ENCODE results near the gene INTS12. TPM values are rescaled to one million over a fixed set of nuclear protein-coding genes. Genes with fewer than 3 reads are reported as not detected.

INTS12 gene
- total RNA-seq, 4 donors from 2014 or later, result 19.1 to 24.5 (median 22.9) TPM

- Histone ChIP-seq H3K4me1 (no peaks in the 10 kb centered on the region), H3K9me3 (no peaks in the 10 kb centered on the region), H3K36me3 (no peaks in the 10 kb centered on the region), H3K27me3 (no peaks in the 10 kb centered on the region), H3K4me3 (no peak overlapping the region), H3K27ac (replicated peaks in 1 of 4) (no peak overlapping the region)
- TF ChIP-seq EP300 (IDR thresholded peaks at IDR 0.05) (no peak), CTCF (IDR thresholded peaks at IDR 0.05) (no peak), POLR2AphosphoS5 (IDR thresholded peaks at IDR 0.05) (no peak), POLR2A (IDR thresholded peaks at IDR 0.05; ENCODE audit: low read depth) (no peak)
- no peak for DNase-seq (ENCODE audit: extremely low spot score)
- intact Hi-C loops (cut with DNase I), result no loop called here
- 74% methylated on average over 4 of the region's 6 CpGs for WGBS
Observed at GRCh38 chr4:105659190-105659589, 49.3 kb downstream of the INTS12 start.

GRCh38 chr4:105657117-105657765, 51.2 kb downstream of the INTS12 start:
- DNase-seq (ENCODE audit: extremely low spot score), result no peak

GRCh38 chr4:105652286-105652888, 56.1 kb downstream of the INTS12 start:
- H3K27me3 ChIP-seq, result no peaks in the 10 kb centered on the region
- no peaks in the 10 kb centered on the region for H3K9me3 ChIP-seq
- intact Hi-C loops (cut with DNase I), result no loop called here
- no peak overlapping the region for H3K27ac ChIP-seq (replicated peaks in 1 of 4)
- WGBS, result 57% methylated on average over 4 of the region's 4 CpGs
- TF ChIP-seq POLR2AphosphoS5 (IDR thresholded peaks at IDR 0.05) (no peak), EP300 (IDR thresholded peaks at IDR 0.05) (no peak), CTCF (IDR thresholded peaks at IDR 0.05) (no peak), POLR2A (IDR thresholded peaks at IDR 0.05; ENCODE audit: low read depth) (no peak)
- H3K4me3 ChIP-seq, result no peak overlapping the region
- no peak for DNase-seq (ENCODE audit: extremely low spot score)
- H3K36me3 ChIP-seq, result no peaks in the 10 kb centered on the region
- H3K4me1 ChIP-seq, result peaks cover 0 to 7% (median 3%) of the 10 kb centered on the region in 4 donors

More at GRCh38 chr4:105657117-105657765, 51.2 kb downstream of the INTS12 start:
- peaks cover 0 to 6% (median 3%) of the 10 kb centered on the region in 4 donors for H3K4me1 ChIP-seq
- H3K36me3 ChIP-seq, result no peaks in the 10 kb centered on the region
- no peaks in the 10 kb centered on the region for H3K9me3 ChIP-seq
- H3K4me3 ChIP-seq, result no peak overlapping the region
- no peak overlapping the region for H3K27ac ChIP-seq (replicated peaks in 1 of 4)
- no peaks in the 10 kb centered on the region for H3K27me3 ChIP-seq
- intact Hi-C loops (cut with DNase I), result no loop called here
- TF ChIP-seq CTCF (IDR thresholded peaks at IDR 0.05) (no peak), EP300 (IDR thresholded peaks at IDR 0.05) (no peak), POLR2A (IDR thresholded peaks at IDR 0.05; ENCODE audit: low read depth) (no peak), POLR2AphosphoS5 (IDR thresholded peaks at IDR 0.05) (no peak)

- H3K27ac ChIP-seq (replicated peaks in 1 of 4), result no peak overlapping the region
- intact Hi-C loops (cut with DNase I), result no loop called here
- TF ChIP-seq CTCF (IDR thresholded peaks at IDR 0.05) (no peak), POLR2AphosphoS5 (IDR thresholded peaks at IDR 0.05) (no peak), POLR2A (IDR thresholded peaks at IDR 0.05; ENCODE audit: low read depth) (no peak), EP300 (IDR thresholded peaks at IDR 0.05) (no peak)
- H3K4me3 ChIP-seq, result no peak overlapping the region
- DNase-seq (ENCODE audit: extremely low spot score), result no peak
- no peaks in the 10 kb centered on the region for H3K27me3 ChIP-seq
- H3K9me3 ChIP-seq, result no peaks in the 10 kb centered on the region
- peaks cover 0 to 7% (median 3%) of the 10 kb centered on the region in 4 donors for H3K4me1 ChIP-seq
- no peaks in the 10 kb centered on the region for H3K36me3 ChIP-seq
Observed at GRCh38 chr4:105651884-105652283, 56.6 kb downstream of the INTS12 start.
